ENCODE results near the gene HOXD9.

Gene HOXD9

GRCh38 chr2:176085861-176086771 is 36.4 kb upstream of the HOXD9 start:
- DNase-seq, result peak; percentile 34

GRCh38 chr2:176087330-176088047 is 35.0 kb upstream of the HOXD9 start:
- DNase-seq, result no peak

GRCh38 chr2:176088048-176088936 is 34.2 kb upstream of the HOXD9 start:
- DNase-seq, result peak; percentile 45

GRCh38 chr2:176088937-176089842 is 33.3 kb upstream of the HOXD9 start:
- no peak for DNase-seq

- DNase-seq, result no peak
Measured at GRCh38 chr2:176089843-176090395, 32.6 kb upstream of the HOXD9 start.

GRCh38 chr2:176090862-176091261 is 31.7 kb upstream of the HOXD9 start:
- no peak for DNase-seq

- no peak for DNase-seq
Measured at GRCh38 chr2:176091329-176092258, 30.9 kb upstream of the HOXD9 start.

GRCh38 chr2:176092270-176093144 is 30.0 kb upstream of the HOXD9 start, which contains the start of gene HOXD13:
HOXD13 (plus strand) TSS chr2:176092721; CDS start chr2:176092891, 170 bp downstream.
- DNase-seq, result no peak

- no peak for DNase-seq
Measured at GRCh38 chr2:176093145-176093897, 29.2 kb upstream of the HOXD9 start.

- DNase-seq, result no peak
Measured at GRCh38 chr2:176093898-176094249, 28.6 kb upstream of the HOXD9 start.

- DNase-seq, result no peak
Measured at GRCh38 chr2:176094349-176094748, 28.2 kb upstream of the HOXD9 start.

- DNase-seq, result no peak
Measured at GRCh38 chr2:176095421-176095820, 27.1 kb upstream of the HOXD9 start.

- DNase-seq, result no peak
Measured at GRCh38 chr2:176096243-176096985, 26.1 kb upstream of the HOXD9 start.

- peak; percentile 54 for DNase-seq
Measured at GRCh38 chr2:176096986-176097819, 25.3 kb upstream of the HOXD9 start.

GRCh38 chr2:176097820-176098365 is 24.6 kb upstream of the HOXD9 start:
- no peak for DNase-seq

GRCh38 chr2:176098366-176099158 is 24.0 kb upstream of the HOXD9 start:
- DNase-seq, result no peak

All from fibroblast of upper back skin (primary cell).